NCI-H69 (cell line): ENCODE measurements around the gene API5.

Source experiments
- DNase-seq: peaks from one replicate; lab custom pipeline; 2025; lab: John Stamatoyannopoulos, UW

API5 gene

DNA sequence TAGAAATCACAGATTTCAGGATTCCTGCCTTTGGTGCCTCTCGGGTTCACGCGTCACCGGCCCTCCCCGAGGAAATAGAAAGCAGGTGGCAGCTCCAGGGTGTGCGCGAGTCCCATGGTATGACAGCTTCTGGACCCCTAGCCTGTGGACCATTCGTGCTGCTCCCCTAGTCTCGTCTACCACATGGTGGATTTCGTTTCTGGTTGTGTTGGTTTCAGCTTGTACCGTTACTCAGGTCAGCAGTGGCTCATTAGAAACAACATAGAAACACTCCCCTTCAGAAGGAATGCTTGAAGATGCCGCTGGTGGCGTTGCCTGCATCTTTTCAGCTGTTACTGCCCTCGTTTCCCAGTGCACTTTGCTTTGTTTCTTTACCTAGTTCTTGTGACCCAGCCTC lies 47.6 kb downstream of the API5 start:
- DNase-seq: peak; percentile 69

- peak; percentile 28 for DNase-seq
Measured at GRCh38 chr11:43360361-43361032, 48.7 kb downstream of the API5 start.

GRCh38 chr11:43366677-43367076 lies 54.9 kb downstream of the API5 start:
- no peak for DNase-seq

GRCh38 chr11:43367382-43368178 lies 55.8 kb downstream of the API5 start:
- DNase-seq: no peak

DNA sequence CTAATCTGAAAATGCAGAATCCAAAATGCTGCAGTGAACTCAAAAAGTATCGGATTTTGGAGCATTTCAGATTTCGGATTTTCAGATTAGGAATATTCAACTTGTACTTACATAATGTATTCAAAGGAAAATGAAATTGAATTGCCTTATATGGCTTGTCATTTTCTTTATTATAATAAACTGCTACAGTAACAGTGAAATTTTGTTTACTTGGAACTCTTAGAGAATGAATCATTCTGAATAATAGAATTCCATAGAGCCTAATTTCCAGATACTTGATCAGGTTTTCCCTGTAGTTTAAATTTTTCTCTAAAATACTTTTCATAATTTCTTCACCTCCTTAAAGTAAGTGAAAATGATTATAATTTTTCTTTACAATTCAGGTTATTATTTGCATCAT lies 64.3 kb downstream of the API5 start:
- no peak for DNase-seq

- DNase-seq: no peak
Measured at GRCh38 chr11:43376594-43376993, 64.8 kb downstream of the API5 start.

DNA sequence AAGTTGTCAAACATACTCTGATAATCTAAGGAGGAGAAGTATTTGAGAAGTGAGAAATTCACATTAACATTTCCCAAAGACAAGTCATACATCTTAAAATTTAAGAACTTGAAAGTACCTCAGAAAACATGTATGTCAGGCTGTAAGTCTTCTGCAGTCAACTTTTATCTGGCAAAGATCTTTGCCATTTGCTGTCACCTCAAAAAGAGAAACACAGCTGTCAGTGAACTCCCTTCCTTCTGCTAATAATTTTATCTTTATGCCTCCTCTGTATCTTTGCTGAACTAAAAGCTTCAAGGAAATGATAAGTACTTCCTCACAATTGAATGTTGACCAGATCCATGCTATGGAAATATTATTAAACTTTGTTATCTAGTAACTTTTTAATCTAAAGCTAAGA lies 65.6 kb downstream of the API5 start:
- DNase-seq: no peak

DNA sequence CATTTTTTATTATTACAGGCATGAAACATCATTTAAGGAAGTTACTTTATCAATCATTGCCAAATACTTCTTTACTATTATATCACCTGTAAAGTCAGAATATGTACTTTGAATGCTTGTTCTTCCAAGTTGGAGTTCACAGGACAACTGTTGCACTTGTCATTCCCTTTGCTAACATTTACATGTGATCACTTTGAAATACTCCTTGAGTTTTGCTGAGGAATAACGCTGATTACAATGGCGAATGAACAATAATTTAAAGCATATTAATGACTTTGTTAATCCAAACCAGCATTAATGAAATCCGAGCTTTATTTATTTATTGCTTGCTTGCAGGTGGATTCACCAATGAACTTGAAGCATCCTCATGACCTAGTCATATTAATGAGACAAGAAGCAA lies 67.1 kb downstream of the API5 start:
- no peak for DNase-seq

DNA sequence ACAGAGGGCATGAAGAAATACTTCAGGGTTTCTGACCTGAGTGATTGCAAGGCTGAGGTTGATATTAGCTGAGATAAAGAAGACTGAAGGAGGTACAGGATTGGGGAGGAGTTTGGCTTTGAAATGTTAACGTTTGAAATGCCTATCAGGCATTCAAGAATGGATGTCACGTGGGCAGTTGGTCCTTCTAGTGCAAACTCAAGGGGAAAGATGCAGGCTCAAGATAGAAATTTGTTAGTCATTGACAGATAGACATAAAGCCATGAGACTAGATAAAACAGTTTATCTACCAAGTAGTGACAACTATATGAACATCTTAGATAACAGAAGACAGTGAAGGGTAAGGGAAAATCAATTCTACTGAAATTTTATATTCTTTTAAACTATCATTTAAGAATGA lies 70.0 kb downstream of the API5 start:
- no peak for DNase-seq

DNA sequence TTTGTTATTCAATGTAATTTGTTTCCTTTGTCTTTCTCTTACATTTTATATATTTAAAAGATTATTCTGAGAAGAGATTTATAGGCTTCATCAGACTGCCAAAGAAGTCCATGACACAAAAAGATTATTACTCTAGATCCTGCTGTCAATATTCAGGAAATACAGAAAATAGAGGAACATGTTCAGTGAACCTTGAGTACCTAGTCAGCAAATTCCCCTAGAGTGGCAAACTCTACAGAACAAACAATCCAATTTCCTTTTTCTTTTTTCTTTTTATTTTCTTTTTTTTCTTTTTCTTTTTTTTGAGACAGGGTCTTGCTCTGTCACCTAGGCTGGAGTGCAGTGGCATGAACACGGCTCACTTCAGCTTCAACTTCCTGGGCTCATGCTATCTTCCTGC lies 70.8 kb downstream of the API5 start:
- no peak for DNase-seq

DNA sequence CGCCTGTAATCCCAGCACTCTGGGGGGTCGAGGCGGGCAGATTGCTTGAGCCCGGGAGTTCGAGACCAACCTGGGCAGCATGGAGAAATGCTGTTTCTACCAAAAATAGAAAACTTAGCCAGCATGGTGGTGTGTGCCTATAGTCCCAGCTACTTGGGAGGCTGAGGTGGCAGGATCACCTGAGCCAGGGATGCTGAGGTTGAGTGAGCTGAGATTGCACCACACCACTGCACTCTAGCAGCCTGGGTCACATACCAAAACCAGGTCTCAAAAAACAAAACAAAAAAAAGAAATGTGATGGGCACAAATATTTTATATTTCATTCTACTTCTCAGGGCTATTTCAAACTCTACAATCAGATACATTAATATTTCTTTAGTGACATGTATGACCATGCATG lies 72.6 kb downstream of the API5 start:
- DNase-seq: no peak

GRCh38 chr11:43392713-43393112 lies 80.9 kb downstream of the API5 start:
- no peak for DNase-seq

GRCh38 chr11:43393765-43394355 lies 82.1 kb downstream of the API5 start:
- DNase-seq: no peak
